RWPE2 (cell line): ENCODE data around the gene LCLAT1.

Experiments used
- ATAC-seq: fragments of 200-7000 bp; cut with Tn5 transposase; 3 replicates; pipeline ENCODE4 v1.9.1; 2021; ENCODE audit warnings: low read depth
- DNase-seq: peaks from one replicate; pipeline ENCODE4 v3.0.0-alpha.2; 2020; ENCODE audit warnings: low spot score
- H3K27ac ChIP-seq: fragments of 450-650 bp; 2 replicates; pipeline ENCODE4 v1.5.1; 2017; ENCODE audit warnings: mild to moderate bottlenecking; ENCODE audit not compliant: poor library complexity, severe bottlenecking
- H3K27me3 ChIP-seq: fragments of 250-450 bp; sonication (Bioruptor Pico); 2 replicates; pipeline ENCODE4 v1.5.1; 2021; ENCODE audit warnings: mild to moderate bottlenecking, moderate library complexity; ENCODE audit not compliant: insufficient read depth, poor library complexity, severe bottlenecking
- H3K36me3 ChIP-seq: fragments of 250-450 bp; sonication (Bioruptor Pico); 2 replicates; pipeline ENCODE4 v1.5.1; 2020; ENCODE audit warnings: low read depth, mild to moderate bottlenecking, moderate library complexity
- H3K4me1 ChIP-seq: fragments of 250-450 bp; sonication (Bioruptor Pico); 2 replicates; pipeline ENCODE4 v1.5.1; 2021; ENCODE audit warnings: mild to moderate bottlenecking, moderate library complexity; ENCODE audit not compliant: insufficient read depth, poor library complexity, severe bottlenecking
- H3K4me3 ChIP-seq: fragments of 250-450 bp; sonication (Bioruptor Pico); 2 replicates; pipeline ENCODE4 v1.5.1; 2021; ENCODE audit warnings: mild to moderate bottlenecking, moderate library complexity; ENCODE audit not compliant: severe bottlenecking
- H3K9me3 ChIP-seq: fragments of 250-450 bp; sonication (Bioruptor Pico); 2 replicates; pipeline ENCODE4 v1.5.1; 2021; ENCODE audit warnings: mild to moderate bottlenecking, moderate library complexity; ENCODE audit not compliant: severe bottlenecking
- CTCF ChIP-seq: fragments of 450-650 bp; IDR thresholded peaks from one replicate; pipeline ENCODE4 v1.5.1; 2017; ENCODE audit warnings: mild to moderate bottlenecking, moderate library complexity; ENCODE audit not compliant: poor library complexity, severe bottlenecking

Gene LCLAT1

GRCh38 chr2:30666266-30666874 lies 219.3 kb downstream of the LCLAT1 start:
- DNase-seq = peak; percentile 76
- Histone ChIP-seq H3K9me3 (peaks cover 2% of the 10 kb centered on the region), H3K4me1 (peaks cover 31% of the 10 kb centered on the region), H3K36me3 (0 out of 2 replicates have a peak, but pooled peaks cover 6% of the 10 kb centered on the region), H3K4me3 (no peak overlapping the region), H3K27ac (peak overlapping the region; percentile 96), H3K27me3 (no peaks in the 10 kb centered on the region)
- peak; percentile 84 for ATAC-seq
- TF ChIP-seq CTCF = no peak

GRCh38 chr2:30670453-30670852 lies 223.4 kb downstream of the LCLAT1 start:
- ATAC-seq (no peak), DNase-seq (no peak)
- Histone ChIP-seq H3K9me3 (peaks cover 2% of the 10 kb centered on the region), H3K27ac (no peak overlapping the region), H3K4me3 (no peak overlapping the region), H3K27me3 (no peaks in the 10 kb centered on the region), H3K36me3 (0 out of 2 replicates have a peak, but pooled peaks cover 6% of the 10 kb centered on the region), H3K4me1 (peaks cover 19% of the 10 kb centered on the region)
- no peak for TF ChIP-seq CTCF

DNA sequence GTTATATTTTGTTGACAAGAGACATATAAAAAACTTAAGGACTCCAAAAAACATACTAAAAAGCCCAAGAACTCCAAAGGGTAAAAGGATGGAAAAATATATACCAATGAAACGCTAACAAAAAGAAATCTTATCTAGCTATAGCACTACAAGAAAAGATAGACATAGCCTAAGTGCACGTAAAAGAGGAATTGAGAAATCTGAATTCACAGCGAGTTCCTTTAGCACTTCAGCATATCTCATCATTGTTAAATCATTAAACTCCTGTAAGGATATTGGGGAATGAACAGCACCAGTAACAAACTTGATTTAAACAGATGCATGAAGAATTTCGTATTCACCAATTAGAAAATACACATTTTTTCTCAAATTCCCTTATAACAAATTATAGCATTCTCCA lies 226.1 kb downstream of the LCLAT1 start:
- DNase-seq (no peak), ATAC-seq (no peak)
- Histone ChIP-seq H3K9me3 (no peaks in the 10 kb centered on the region), H3K27me3 (no peaks in the 10 kb centered on the region), H3K27ac (no peak overlapping the region), H3K4me3 (no peak overlapping the region), H3K36me3 (no peaks in the 10 kb centered on the region), H3K4me1 (no peaks in the 10 kb centered on the region)
- TF ChIP-seq CTCF = no peak

GRCh38 chr2:30675758-30676157 lies 228.7 kb downstream of the LCLAT1 start:
- no peaks in the 10 kb centered on the region for H3K36me3 ChIP-seq
- H3K9me3 ChIP-seq = no peaks in the 10 kb centered on the region
- TF ChIP-seq CTCF = no peak
- H3K27me3 ChIP-seq = no peaks in the 10 kb centered on the region
- H3K27ac ChIP-seq = no peak overlapping the region
- no peaks in the 10 kb centered on the region for H3K4me1 ChIP-seq
- ATAC-seq (no peak), DNase-seq (no peak)
- no peak overlapping the region for H3K4me3 ChIP-seq

DNA sequence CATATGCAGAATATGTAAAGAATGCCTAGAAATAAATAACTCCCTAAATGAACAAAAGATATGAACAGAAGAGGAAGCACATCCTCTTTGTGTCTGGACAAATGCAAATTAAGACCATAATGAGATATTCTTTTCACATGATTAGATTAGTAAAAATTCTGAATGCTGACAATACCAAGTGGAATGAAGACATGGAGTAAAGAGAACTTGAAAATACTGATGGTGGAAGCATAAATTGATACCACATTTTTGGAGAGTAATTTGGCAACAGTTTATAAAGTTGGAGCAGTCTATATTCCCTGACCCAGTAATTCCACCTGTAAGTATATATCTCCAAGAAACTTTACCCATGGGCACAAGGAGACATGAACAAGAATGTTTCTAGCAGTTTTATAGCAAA lies 230.2 kb downstream of the LCLAT1 start:
- no peak for DNase-seq
- Histone ChIP-seq H3K9me3 (no peaks in the 10 kb centered on the region), H3K27ac (no peak overlapping the region), H3K4me3 (no peak overlapping the region), H3K4me1 (no peaks in the 10 kb centered on the region), H3K27me3 (no peaks in the 10 kb centered on the region), H3K36me3 (no peaks in the 10 kb centered on the region)
- TF ChIP-seq CTCF = no peak
- ATAC-seq = no peak
